Nephron progenitor cell (in vitro differentiated cells): ENCODE measurements around the gene FTO.

Experiments
- DNase-seq: peaks from one replicate; pipeline ENCODE4 v3.0.0; 2021
- H3K27ac Mint-ChIP-seq: 2 replicates; pipeline ENCODE4 v1.8.0; 2021; ENCODE audit warnings: mild to moderate bottlenecking, moderate library complexity, mixed read lengths
- H3K27me3 Mint-ChIP-seq: 2 replicates; pipeline ENCODE4 v1.8.0; 2021; ENCODE audit warnings: mild to moderate bottlenecking, low read depth, mixed read lengths; ENCODE audit not compliant: poor library complexity
- H3K36me3 Mint-ChIP-seq: 2 replicates; pipeline ENCODE4 v1.8.0; 2021; ENCODE audit warnings: low read depth, mixed read lengths
- H3K4me1 Mint-ChIP-seq: 2 replicates; pipeline ENCODE4 v1.8.0; 2021; ENCODE audit warnings: mixed read lengths
- H3K4me3 Mint-ChIP-seq: 2 replicates; pipeline ENCODE4 v1.8.0; 2021; ENCODE audit warnings: mild to moderate bottlenecking, moderate library complexity, mixed read lengths
- H3K9me3 Mint-ChIP-seq: 2 replicates; pipeline ENCODE4 v1.8.0; 2021; ENCODE audit warnings: mild to moderate bottlenecking, moderate library complexity, mixed read lengths
- CTCF ChIP-seq: fragments of 200-600 bp; sonication (generic); IDR thresholded peaks from 2 replicates; pipeline ENCODE4 v1.5.0; 2021; ENCODE audit warnings: antibody characterized with exemption

Gene FTO

GRCh38 chr16:53894686-53895085 lies 190.7 kb downstream of the FTO start:
- no peak for TF ChIP-seq CTCF
- DNase-seq = no peak
- Mint-ChIP-seq H3K27ac (no peak overlapping the region), H3K36me3 (no peaks in the 10 kb centered on the region), H3K4me1 (peaks cover 36% of the 10 kb centered on the region), H3K27me3 (peaks cover 4% of the 10 kb centered on the region), H3K4me3 (no peak overlapping the region), H3K9me3 (no peaks in the 10 kb centered on the region)

- H3K36me3 Mint-ChIP-seq = no peaks in the 10 kb centered on the region
- peaks cover 36% of the 10 kb centered on the region for H3K4me1 Mint-ChIP-seq
- no peak for TF ChIP-seq CTCF
- DNase-seq = no peak
- no peak overlapping the region for H3K27ac Mint-ChIP-seq
- peaks cover 7% of the 10 kb centered on the region for H3K27me3 Mint-ChIP-seq
- H3K9me3 Mint-ChIP-seq = no peaks in the 10 kb centered on the region
- H3K4me3 Mint-ChIP-seq = no peak overlapping the region
Observed at GRCh38 chr16:53895433-53895832, 191.5 kb downstream of the FTO start.

GRCh38 chr16:53895851-53896250 lies 191.9 kb downstream of the FTO start:
- H3K27me3 Mint-ChIP-seq = peaks cover 7% of the 10 kb centered on the region
- DNase-seq = no peak
- H3K4me3 Mint-ChIP-seq = no peak overlapping the region
- H3K4me1 Mint-ChIP-seq = peaks cover 36% of the 10 kb centered on the region
- no peaks in the 10 kb centered on the region for H3K36me3 Mint-ChIP-seq
- no peak for TF ChIP-seq CTCF
- H3K9me3 Mint-ChIP-seq = no peaks in the 10 kb centered on the region
- no peak overlapping the region for H3K27ac Mint-ChIP-seq

- H3K4me1 Mint-ChIP-seq = peaks cover 36% of the 10 kb centered on the region
- DNase-seq = no peak
- no peak overlapping the region for H3K27ac Mint-ChIP-seq
- TF ChIP-seq CTCF = no peak
- H3K4me3 Mint-ChIP-seq = no peak overlapping the region
- H3K27me3 Mint-ChIP-seq = peaks cover 7% of the 10 kb centered on the region
- H3K9me3 Mint-ChIP-seq = no peaks in the 10 kb centered on the region
- H3K36me3 Mint-ChIP-seq = no peaks in the 10 kb centered on the region
Observed at GRCh38 chr16:53896722-53897121, 192.8 kb downstream of the FTO start.

GRCh38 chr16:53898993-53899392 lies 195.0 kb downstream of the FTO start:
- Mint-ChIP-seq H3K4me3 (no peak overlapping the region), H3K9me3 (no peaks in the 10 kb centered on the region), H3K4me1 (peaks cover 20% of the 10 kb centered on the region), H3K27me3 (peaks cover 3% of the 10 kb centered on the region), H3K27ac (no peak overlapping the region), H3K36me3 (peaks cover 11% of the 10 kb centered on the region)
- TF ChIP-seq CTCF = no peak
- no peak for DNase-seq

GRCh38 chr16:53899431-53899830 lies 195.5 kb downstream of the FTO start:
- DNase-seq = no peak
- H3K27me3 Mint-ChIP-seq = peaks cover 3% of the 10 kb centered on the region
- peaks cover 15% of the 10 kb centered on the region for H3K4me1 Mint-ChIP-seq
- TF ChIP-seq CTCF = no peak
- peaks cover 11% of the 10 kb centered on the region for H3K36me3 Mint-ChIP-seq
- no peak overlapping the region for H3K27ac Mint-ChIP-seq
- no peaks in the 10 kb centered on the region for H3K9me3 Mint-ChIP-seq
- H3K4me3 Mint-ChIP-seq = no peak overlapping the region
